ENCODE data around the gene PLEKHG2. TPM values are rescaled to one million over a fixed set of nuclear protein-coding genes. Genes with fewer than 3 reads are reported as not detected.

The PLEKHG2 gene
- total RNA-seq, 4 donors from 2014 or later = 1.3 to 3.6 (median 3.3) TPM

DNA sequence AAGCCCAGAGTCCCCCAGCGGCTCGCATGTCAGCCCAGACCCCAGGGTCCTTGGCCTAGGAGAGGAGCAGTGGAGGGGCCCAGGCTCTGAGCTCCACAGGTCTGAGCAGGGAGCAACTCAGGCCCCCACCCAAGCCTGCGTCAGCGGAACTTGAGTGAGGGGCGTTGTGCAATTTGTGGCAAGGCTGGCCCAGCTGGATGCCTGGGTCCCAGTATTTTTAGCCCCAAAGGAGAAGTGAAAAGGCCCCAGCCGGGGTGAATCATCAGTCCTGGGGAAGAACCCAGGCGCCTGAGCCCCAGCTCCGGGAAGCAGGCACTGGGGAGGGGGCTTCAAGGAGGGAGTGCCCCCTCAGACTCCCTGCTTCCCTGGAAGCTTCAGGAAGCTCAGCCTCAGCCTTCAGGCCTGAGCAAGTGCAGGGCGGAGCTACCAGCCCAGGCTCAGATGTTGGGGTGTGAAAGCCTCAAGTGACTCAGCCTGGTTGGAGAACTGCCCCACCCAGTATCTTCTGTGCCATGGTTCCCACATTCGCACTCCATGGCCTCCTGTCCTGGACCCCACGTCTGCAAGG, 14.1 kb upstream of the PLEKHG2 start:
- intact Hi-C loops (cut with DNase I; ENCODE audit: low total_unique reads) = no loop called here
- in situ Hi-C loops (cut with MboI; ENCODE audit: low sequenced_read_pairs in 4 of 4) = loop anchor here in 1 of 4 donors (10.0 kb wide), 1 partner anchor 54 kb away; the partner anchor contains the start of gene SAMD4B
- Histone ChIP-seq H3K4me1 (peaks cover 28% of the 10 kb centered on the region in 2 donors), H3K4me3 (peak overlapping the region in 2 of 4 donors; percentile 5 to 37), H3K27ac (peak overlapping the region; percentile 90 to 100 (median 98)), H3K27me3 (no peaks in the 10 kb centered on the region), H3K36me3 (peaks cover 0 to 19% of the 10 kb centered on the region in 2 donors), H3K9me3 (no peaks in the 10 kb centered on the region)
- peak; percentile 56 to 83 for DNase-seq
- TF ChIP-seq, protein P1, sequence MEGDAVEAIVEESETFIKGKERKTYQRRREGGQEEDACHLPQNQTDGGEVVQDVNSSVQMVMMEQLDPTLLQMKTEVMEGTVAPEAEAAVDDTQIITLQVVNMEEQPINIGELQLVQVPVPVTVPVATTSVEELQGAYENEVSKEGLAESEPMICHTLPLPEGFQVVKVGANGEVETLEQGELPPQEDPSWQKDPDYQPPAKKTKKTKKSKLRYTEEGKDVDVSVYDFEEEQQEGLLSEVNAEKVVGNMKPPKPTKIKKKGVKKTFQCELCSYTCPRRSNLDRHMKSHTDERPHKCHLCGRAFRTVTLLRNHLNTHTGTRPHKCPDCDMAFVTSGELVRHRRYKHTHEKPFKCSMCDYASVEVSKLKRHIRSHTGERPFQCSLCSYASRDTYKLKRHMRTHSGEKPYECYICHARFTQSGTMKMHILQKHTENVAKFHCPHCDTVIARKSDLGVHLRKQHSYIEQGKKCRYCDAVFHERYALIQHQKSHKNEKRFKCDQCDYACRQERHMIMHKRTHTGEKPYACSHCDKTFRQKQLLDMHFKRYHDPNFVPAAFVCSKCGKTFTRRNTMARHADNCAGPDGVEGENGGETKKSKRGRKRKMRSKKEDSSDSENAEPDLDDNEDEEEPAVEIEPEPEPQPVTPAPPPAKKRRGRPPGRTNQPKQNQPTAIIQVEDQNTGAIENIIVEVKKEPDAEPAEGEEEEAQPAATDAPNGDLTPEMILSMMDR (IDR thresholded peaks at IDR 0.05 in 4 of 5, conservative IDR thresholded peaks at IDR 0.05 in 1 of 5) = no peak
- peak; percentile 37 to 44 for TF ChIP-seq POLR2A (IDR thresholded peaks at IDR 0.05)
- ATAC-seq = peak in 1 of 2 donors; percentile 12

DNA sequence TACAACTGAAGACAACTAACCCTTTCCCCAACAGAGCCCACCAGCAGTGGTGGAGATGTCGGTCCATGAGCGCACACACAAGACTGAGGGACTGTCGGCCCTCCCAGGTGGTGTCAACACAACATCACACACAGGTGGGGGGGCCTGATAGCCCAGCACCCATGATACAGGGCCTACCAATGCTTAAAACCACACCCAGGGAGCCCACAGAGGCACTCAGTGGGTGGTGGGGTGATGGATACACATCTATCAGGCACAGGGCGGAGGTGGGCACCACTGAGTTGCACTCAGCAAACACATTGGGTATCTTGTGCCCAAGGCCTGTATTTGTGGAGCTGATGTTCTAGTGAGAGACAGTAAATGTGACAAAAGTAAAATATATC, 12.8 kb upstream of the PLEKHG2 start:
- in situ Hi-C loops (cut with MboI; ENCODE audit: low sequenced_read_pairs in 4 of 4) (loop anchor here in 1 of 4 donors (10.0 kb wide), 1 partner anchor 55 kb away; the partner anchor contains the start of gene SAMD4B), intact Hi-C loops (cut with DNase I; ENCODE audit: low total_unique reads) (loop anchor here (10.0 kb wide), 5 partner anchors 565 to 1025 kb away; partner anchors contain the start of genes AKT2, ECH1, PSMD8 and SERTAD1)
- TF ChIP-seq, protein P1 (IDR thresholded peaks at IDR 0.05 in 4 of 5, conservative IDR thresholded peaks at IDR 0.05 in 1 of 5) = no peak
- no peak for TF ChIP-seq POLR2A (IDR thresholded peaks at IDR 0.05)
- H3K27me3 ChIP-seq = no peaks in the 10 kb centered on the region
- peaks cover 35 to 36% of the 10 kb centered on the region in 2 donors for H3K4me1 ChIP-seq
- DNase-seq (no peak), ATAC-seq (no peak)
- H3K27ac ChIP-seq = peak overlapping the region; percentile 90 to 100 (median 98)
- H3K36me3 ChIP-seq = peaks cover 0 to 8% of the 10 kb centered on the region in 2 donors
- no peaks in the 10 kb centered on the region for H3K9me3 ChIP-seq
- H3K4me3 ChIP-seq = no peak overlapping the region

DNA sequence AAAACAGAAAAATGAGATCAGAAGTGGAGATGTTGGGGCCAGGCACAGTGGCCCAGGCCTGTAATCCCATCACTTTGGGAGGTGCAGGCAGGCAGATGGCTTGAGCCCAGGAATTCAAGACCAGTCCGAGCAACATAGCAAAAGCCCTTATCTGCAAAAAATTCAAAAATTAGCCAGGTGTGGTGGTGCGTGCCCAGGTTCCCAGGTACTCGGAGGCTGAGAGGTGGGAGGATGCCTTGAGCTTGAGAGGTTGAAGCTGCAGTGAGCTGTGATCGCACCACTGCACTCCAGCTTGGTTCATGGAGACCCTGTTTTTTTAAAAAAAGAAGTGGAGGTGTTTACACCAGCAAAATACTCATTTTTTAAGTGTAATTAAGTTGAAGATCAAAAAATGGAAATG, 12.4 kb upstream of the PLEKHG2 start:
- Histone ChIP-seq H3K27ac (peak overlapping the region; percentile 90 to 100 (median 98)), H3K27me3 (no peaks in the 10 kb centered on the region), H3K36me3 (peaks cover 0 to 4% of the 10 kb centered on the region in 2 donors), H3K4me1 (peaks cover 38 to 39% of the 10 kb centered on the region in 2 donors), H3K4me3 (no peak overlapping the region), H3K9me3 (no peaks in the 10 kb centered on the region)
- ATAC-seq = no peak
- in situ Hi-C loops (cut with MboI; ENCODE audit: low sequenced_read_pairs in 4 of 4) (no loop called here), intact Hi-C loops (cut with DNase I; ENCODE audit: low total_unique reads) (loop anchor here (10.0 kb wide), 5 partner anchors 565 to 1025 kb away; partner anchors contain the start of genes AKT2, ECH1, PSMD8 and SERTAD1)
- TF ChIP-seq, protein P1 (IDR thresholded peaks at IDR 0.05 in 4 of 5, conservative IDR thresholded peaks at IDR 0.05 in 1 of 5) = no peak
- no peak for TF ChIP-seq POLR2A (IDR thresholded peaks at IDR 0.05)
- no peak for DNase-seq

DNA sequence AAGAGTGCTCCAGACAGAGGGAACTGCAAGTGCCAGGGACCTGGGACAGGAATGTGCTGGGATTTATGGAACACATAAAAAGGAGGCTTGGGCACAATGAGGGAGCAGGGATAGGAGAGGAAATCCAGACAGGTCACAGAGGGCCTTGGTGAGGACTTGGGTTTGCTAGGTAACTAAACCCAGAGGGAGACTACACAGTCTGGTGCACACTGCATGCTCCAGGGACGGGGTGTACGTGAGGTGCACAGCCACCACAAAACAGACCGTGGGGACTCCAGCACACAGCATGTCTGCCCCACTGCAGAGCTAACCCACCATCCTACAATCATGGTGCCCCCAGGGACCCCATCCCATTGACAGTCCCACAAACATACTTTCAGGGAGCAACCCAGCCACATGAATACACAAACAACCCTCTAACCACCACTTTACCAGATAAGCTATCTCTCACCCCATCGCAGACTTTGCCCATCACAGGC, 11.4 kb upstream of the PLEKHG2 start:
- peaks cover 44 to 50% of the 10 kb centered on the region in 2 donors for H3K4me1 ChIP-seq
- in situ Hi-C loops (cut with MboI; ENCODE audit: low sequenced_read_pairs in 4 of 4) = no loop called here
- no peaks in the 10 kb centered on the region for H3K36me3 ChIP-seq
- no peak for DNase-seq
- H3K9me3 ChIP-seq = no peaks in the 10 kb centered on the region
- no peak for ATAC-seq
- intact Hi-C loops (cut with DNase I; ENCODE audit: low total_unique reads) = loop anchor here (10.0 kb wide), 5 partner anchors 566 to 1026 kb away; partner anchors contain the start of genes AKT2, ECH1, PSMD8 and SERTAD1
- H3K27ac ChIP-seq = peak overlapping the region; percentile 98 to 100 (median 100)
- H3K4me3 ChIP-seq = no peak overlapping the region
- TF ChIP-seq POLR2A (IDR thresholded peaks at IDR 0.05) = no peak
- TF ChIP-seq, protein P1 (IDR thresholded peaks at IDR 0.05 in 4 of 5, conservative IDR thresholded peaks at IDR 0.05 in 1 of 5) = no peak
- H3K27me3 ChIP-seq = no peaks in the 10 kb centered on the region
